K562 (cell line): Measurements from ENCODE around the gene ASIP. TPM values are rescaled to one million over a fixed set of nuclear protein-coding genes. Genes with fewer than 3 reads are reported as not detected.

Experiments
- CCAR2 ChIP-seq: fragments of 200-400 bp; formaldehyde crosslinking; IDR thresholded peaks from 2 replicates; pipeline ENCODE4 v1.6.1; 2017; ENCODE audit warnings: mild to moderate bottlenecking, low read depth, low read length
- GABPA ChIP-seq: fragments of 200-800 bp; sonication (Bioruptor generic); conservative IDR thresholded peaks from 2 replicates; pipeline ENCODE4 v1.6.1; 2016; ENCODE audit warnings: low read depth, missing genetic modification characterization, missing compliant biosample characterization
- HDAC1 ChIP-seq, 2 experiments: fragments of 450-650 bp; IDR thresholded peaks; 2 replicates each; pipeline ENCODE4 v1.6.1; 2016 to 2017; ENCODE audit warnings: inconsistent platforms in 1 of 2, mild to moderate bottlenecking in 1 of 2, moderate library complexity in 1 of 2
- NFYB ChIP-seq: IDR thresholded peaks from 2 replicates; pipeline ENCODE4 v1.6.1; 2011; ENCODE audit warnings: mild to moderate bottlenecking, moderate library complexity; ENCODE audit not compliant: insufficient read length; ENCODE audit errors: extremely low read depth
- POLR2H ChIP-seq: IDR thresholded peaks from 2 replicates; pipeline ENCODE4 v1.6.1; 2016; ENCODE audit warnings: missing genetic modification characterization, low read depth, mild to moderate bottlenecking, control low read depth, missing compliant biosample characterization, moderate library complexity
- SETDB1 ChIP-seq: IDR thresholded peaks from one replicate; pipeline ENCODE4 v1.6.1; 2012; ENCODE audit warnings: low read length, control low read depth, inconsistent platforms
- TAF7 ChIP-seq: fragments of 450-650 bp; IDR thresholded peaks from 2 replicates; pipeline ENCODE4 v1.6.1; 2016; ENCODE audit warnings: missing genetic modification characterization, missing compliant biosample characterization
- ZBED1 ChIP-seq: IDR thresholded peaks from 2 replicates; pipeline ENCODE4 v1.6.1; 2014
- polyA plus RNA-seq, 8 experiments: library from polyadenylated mRNA; depleted of rRNA in 4 of 8; stranded (reverse) in 5 of 8; unstranded in 3 of 8; fragments of >200 nt; fragmentation: Nextera tagmentation in 2 of 8; fragmentation: Illumina TruSeq in 1 of 8; extraction: Ambion mirVana in 2 of 8; extraction: Trizol in 1 of 8; gene quantifications; 2 replicates each; pipeline versions ENCODE4 v1.2.1 to v1.2.3, GENCODE V29; 2011 to 2014; ENCODE audit warnings: inconsistent platforms in 1 of 8, missing spikeins in 1 of 8
- total RNA-seq, 7 experiments: library from RNA; depleted of rRNA in 6 of 7; stranded (reverse); fragments of >200 nt in 6 of 7; fragmentation: Illumina TruSeq in 2 of 7; extraction: Trizol in 2 of 7; gene quantifications; 2 replicates each; pipeline versions ENCODE4 v1.2.1 to v1.2.3, GENCODE V29; 2011 to 2021; ENCODE audit warnings: low replicate concordance in 1 of 7
- TF ChIP-seq, protein P1 (sequence below): fragments of 200-800 bp; sonication (Bioruptor generic); IDR thresholded peaks from 2 replicates; pipeline ENCODE4 v1.6.1; 2017; ENCODE audit warnings: missing genetic modification characterization, missing compliant biosample characterization
- TF ChIP-seq, protein P2 (sequence below): fragments of 250-450 bp; sonication (Bioruptor Pico); IDR thresholded peaks from 2 replicates; pipeline ENCODE4 v1.9.0; 2021; ENCODE audit warnings: mild to moderate bottlenecking
- TF ChIP-seq, protein P3 (sequence below): fragments of 250-450 bp; sonication (Bioruptor Pico); IDR thresholded peaks from 2 replicates; pipeline ENCODE4 v1.8.0; 2021; ENCODE audit warnings: moderate library complexity, mild to moderate bottlenecking, inconsistent platforms
- TF ChIP-seq, protein P4 (sequence below): fragments of 200-600 bp; sonication (generic); IDR thresholded peaks from one replicate; pipeline ENCODE4 v1.6.1; 2012; ENCODE audit warnings: mild to moderate bottlenecking, low read depth, low read length, inconsistent platforms

The ASIP gene
- total and polyA plus RNA-seq, 9 of the 15 experiments (the other 6 are each of a cell fraction or from before 2014, with no cell fraction given), result not detected

DNA sequence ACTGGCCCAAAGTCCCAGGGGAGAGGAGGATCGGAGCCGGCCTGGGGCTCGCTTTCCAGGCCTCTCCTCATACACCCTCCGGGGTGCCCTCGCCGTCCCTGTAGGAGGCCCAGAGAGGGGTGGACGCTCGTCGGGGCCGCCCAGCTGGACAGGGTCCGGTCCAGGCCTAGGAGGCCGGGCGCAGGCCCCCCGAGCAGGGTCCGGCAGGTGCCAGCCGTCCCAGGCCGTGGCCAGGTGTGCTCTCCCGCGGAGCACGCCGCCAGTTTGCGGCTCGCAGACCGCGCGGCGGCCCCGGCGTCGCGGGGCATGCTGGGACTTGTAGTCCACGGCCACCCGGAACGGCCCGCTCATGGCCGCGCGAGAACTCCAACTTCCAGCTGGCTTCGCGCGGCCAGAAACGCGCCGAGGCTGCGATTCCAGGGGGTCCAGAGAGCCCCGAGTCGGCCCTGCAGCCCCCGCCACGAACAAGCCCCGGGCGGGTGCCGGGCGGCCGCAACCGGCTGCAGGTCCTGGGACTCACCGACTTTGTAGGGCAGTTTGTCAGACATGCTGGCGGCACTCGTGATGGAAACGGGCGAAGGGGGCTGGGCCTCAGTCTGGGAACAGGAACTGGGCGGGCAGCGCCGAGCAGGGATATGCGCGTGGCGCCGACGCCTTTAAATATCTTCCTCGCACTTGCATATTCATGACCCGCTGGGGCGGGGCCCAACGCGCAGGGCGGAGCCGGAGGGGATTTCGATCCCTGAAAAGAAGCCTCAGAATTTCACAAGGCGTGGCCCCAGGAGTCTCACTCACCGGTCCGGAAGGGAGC, 61.7 kb downstream of the ASIP start, which contains the start of gene AHCY (continued):
- TF ChIP-seq GABPA (tag) (peak; percentile 68), CCAR2 (no peak), HDAC1 (IDR thresholded peaks at IDR 0.05) (peak in 1 of 2 experiments; percentile 85; a peak in 2 of 4 replicates), ZBED1 (0 out of 2 replicates have a peak, but pooled peaks have one; percentile 30), POLR2H (tag) (0 out of 2 replicates have a peak, but pooled peaks have one; percentile 55), TAF7 (no peak), SETDB1 (no peak), NFYB (no peak)
- TF ChIP-seq, protein P1, sequence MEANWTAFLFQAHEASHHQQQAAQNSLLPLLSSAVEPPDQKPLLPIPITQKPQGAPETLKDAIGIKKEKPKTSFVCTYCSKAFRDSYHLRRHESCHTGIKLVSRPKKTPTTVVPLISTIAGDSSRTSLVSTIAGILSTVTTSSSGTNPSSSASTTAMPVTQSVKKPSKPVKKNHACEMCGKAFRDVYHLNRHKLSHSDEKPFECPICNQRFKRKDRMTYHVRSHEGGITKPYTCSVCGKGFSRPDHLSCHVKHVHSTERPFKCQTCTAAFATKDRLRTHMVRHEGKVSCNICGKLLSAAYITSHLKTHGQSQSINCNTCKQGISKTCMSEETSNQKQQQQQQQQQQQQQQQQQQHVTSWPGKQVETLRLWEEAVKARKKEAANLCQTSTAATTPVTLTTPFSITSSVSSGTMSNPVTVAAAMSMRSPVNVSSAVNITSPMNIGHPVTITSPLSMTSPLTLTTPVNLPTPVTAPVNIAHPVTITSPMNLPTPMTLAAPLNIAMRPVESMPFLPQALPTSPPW (CRISPR knock-in tag), result peak; percentile 68
- TF ChIP-seq, protein P2, sequence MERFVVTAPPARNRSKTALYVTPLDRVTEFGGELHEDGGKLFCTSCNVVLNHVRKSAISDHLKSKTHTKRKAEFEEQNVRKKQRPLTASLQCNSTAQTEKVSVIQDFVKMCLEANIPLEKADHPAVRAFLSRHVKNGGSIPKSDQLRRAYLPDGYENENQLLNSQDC, result no peak
- TF ChIP-seq, protein P3, sequence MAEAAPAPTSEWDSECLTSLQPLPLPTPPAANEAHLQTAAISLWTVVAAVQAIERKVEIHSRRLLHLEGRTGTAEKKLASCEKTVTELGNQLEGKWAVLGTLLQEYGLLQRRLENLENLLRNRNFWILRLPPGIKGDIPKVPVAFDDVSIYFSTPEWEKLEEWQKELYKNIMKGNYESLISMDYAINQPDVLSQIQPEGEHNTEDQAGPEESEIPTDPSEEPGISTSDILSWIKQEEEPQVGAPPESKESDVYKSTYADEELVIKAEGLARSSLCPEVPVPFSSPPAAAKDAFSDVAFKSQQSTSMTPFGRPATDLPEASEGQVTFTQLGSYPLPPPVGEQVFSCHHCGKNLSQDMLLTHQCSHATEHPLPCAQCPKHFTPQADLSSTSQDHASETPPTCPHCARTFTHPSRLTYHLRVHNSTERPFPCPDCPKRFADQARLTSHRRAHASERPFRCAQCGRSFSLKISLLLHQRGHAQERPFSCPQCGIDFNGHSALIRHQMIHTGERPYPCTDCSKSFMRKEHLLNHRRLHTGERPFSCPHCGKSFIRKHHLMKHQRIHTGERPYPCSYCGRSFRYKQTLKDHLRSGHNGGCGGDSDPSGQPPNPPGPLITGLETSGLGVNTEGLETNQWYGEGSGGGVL, result no peak
- TF ChIP-seq, protein P4, sequence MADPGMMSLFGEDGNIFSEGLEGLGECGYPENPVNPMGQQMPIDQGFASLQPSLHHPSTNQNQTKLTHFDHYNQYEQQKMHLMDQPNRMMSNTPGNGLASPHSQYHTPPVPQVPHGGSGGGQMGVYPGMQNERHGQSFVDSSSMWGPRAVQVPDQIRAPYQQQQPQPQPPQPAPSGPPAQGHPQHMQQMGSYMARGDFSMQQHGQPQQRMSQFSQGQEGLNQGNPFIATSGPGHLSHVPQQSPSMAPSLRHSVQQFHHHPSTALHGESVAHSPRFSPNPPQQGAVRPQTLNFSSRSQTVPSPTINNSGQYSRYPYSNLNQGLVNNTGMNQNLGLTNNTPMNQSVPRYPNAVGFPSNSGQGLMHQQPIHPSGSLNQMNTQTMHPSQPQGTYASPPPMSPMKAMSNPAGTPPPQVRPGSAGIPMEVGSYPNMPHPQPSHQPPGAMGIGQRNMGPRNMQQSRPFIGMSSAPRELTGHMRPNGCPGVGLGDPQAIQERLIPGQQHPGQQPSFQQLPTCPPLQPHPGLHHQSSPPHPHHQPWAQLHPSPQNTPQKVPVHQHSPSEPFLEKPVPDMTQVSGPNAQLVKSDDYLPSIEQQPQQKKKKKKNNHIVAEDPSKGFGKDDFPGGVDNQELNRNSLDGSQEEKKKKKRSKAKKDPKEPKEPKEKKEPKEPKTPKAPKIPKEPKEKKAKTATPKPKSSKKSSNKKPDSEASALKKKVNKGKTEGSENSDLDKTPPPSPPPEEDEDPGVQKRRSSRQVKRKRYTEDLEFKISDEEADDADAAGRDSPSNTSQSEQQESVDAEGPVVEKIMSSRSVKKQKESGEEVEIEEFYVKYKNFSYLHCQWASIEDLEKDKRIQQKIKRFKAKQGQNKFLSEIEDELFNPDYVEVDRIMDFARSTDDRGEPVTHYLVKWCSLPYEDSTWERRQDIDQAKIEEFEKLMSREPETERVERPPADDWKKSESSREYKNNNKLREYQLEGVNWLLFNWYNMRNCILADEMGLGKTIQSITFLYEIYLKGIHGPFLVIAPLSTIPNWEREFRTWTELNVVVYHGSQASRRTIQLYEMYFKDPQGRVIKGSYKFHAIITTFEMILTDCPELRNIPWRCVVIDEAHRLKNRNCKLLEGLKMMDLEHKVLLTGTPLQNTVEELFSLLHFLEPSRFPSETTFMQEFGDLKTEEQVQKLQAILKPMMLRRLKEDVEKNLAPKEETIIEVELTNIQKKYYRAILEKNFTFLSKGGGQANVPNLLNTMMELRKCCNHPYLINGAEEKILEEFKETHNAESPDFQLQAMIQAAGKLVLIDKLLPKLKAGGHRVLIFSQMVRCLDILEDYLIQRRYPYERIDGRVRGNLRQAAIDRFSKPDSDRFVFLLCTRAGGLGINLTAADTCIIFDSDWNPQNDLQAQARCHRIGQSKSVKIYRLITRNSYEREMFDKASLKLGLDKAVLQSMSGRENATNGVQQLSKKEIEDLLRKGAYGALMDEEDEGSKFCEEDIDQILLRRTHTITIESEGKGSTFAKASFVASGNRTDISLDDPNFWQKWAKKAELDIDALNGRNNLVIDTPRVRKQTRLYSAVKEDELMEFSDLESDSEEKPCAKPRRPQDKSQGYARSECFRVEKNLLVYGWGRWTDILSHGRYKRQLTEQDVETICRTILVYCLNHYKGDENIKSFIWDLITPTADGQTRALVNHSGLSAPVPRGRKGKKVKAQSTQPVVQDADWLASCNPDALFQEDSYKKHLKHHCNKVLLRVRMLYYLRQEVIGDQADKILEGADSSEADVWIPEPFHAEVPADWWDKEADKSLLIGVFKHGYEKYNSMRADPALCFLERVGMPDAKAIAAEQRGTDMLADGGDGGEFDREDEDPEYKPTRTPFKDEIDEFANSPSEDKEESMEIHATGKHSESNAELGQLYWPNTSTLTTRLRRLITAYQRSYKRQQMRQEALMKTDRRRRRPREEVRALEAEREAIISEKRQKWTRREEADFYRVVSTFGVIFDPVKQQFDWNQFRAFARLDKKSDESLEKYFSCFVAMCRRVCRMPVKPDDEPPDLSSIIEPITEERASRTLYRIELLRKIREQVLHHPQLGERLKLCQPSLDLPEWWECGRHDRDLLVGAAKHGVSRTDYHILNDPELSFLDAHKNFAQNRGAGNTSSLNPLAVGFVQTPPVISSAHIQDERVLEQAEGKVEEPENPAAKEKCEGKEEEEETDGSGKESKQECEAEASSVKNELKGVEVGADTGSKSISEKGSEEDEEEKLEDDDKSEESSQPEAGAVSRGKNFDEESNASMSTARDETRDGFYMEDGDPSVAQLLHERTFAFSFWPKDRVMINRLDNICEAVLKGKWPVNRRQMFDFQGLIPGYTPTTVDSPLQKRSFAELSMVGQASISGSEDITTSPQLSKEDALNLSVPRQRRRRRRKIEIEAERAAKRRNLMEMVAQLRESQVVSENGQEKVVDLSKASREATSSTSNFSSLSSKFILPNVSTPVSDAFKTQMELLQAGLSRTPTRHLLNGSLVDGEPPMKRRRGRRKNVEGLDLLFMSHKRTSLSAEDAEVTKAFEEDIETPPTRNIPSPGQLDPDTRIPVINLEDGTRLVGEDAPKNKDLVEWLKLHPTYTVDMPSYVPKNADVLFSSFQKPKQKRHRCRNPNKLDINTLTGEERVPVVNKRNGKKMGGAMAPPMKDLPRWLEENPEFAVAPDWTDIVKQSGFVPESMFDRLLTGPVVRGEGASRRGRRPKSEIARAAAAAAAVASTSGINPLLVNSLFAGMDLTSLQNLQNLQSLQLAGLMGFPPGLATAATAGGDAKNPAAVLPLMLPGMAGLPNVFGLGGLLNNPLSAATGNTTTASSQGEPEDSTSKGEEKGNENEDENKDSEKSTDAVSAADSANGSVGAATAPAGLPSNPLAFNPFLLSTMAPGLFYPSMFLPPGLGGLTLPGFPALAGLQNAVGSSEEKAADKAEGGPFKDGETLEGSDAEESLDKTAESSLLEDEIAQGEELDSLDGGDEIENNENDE, result no peak
